ENCODE data around the gene GPC5.

DNA sequence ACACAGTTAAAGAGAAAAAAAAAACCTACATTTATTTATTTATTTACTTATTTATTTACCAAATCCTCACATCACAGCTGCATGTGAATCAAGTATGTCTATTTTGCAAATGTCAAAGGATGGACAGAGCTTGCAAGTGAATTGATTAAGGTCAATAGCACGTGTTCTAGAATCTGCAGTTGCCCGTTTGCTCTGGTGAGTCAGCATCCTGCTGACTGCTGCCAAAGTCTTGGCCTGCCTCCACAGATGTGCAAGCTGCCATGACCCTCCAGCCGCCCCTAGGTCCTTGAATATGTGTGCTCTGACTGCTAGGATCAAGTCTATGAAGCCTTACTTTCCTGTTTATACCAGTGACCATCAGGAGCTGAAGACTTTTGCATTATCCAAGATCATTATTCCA, 320.6 kb downstream of the GPC5 start:
- TF ChIP-seq, protein P1, sequence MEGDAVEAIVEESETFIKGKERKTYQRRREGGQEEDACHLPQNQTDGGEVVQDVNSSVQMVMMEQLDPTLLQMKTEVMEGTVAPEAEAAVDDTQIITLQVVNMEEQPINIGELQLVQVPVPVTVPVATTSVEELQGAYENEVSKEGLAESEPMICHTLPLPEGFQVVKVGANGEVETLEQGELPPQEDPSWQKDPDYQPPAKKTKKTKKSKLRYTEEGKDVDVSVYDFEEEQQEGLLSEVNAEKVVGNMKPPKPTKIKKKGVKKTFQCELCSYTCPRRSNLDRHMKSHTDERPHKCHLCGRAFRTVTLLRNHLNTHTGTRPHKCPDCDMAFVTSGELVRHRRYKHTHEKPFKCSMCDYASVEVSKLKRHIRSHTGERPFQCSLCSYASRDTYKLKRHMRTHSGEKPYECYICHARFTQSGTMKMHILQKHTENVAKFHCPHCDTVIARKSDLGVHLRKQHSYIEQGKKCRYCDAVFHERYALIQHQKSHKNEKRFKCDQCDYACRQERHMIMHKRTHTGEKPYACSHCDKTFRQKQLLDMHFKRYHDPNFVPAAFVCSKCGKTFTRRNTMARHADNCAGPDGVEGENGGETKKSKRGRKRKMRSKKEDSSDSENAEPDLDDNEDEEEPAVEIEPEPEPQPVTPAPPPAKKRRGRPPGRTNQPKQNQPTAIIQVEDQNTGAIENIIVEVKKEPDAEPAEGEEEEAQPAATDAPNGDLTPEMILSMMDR (conservative IDR thresholded peaks at IDR 0.05; ENCODE audit: low read depth, low read length) = no peak
- no peak for TF ChIP-seq EZH2 (IDR thresholded peaks at IDR 0.05; ENCODE audit: borderline replicate concordance, low read depth, low read length, poor library complexity, severe bottlenecking)

Measured in A673 (cell line).